Right atrium auricular region (tissue), 2 donors: Measurements from ENCODE around the gene MAGI1. TPM values are rescaled to one million over a fixed set of nuclear protein-coding genes. Genes with fewer than 3 reads are reported as not detected.

Experiments used
- DNase-seq: peaks from one replicate; pipeline ENCODE4 v3.0.0-alpha.2; 2019; ENCODE audit warnings: low spot score
- H3K27ac ChIP-seq, 2 donors: fragments of 200-600 bp; sonication (generic); 1 replicate in 1 of 2; 2 replicates in 1 of 2; pipeline ENCODE4 v1.5.1; 2016 to 2019
- H3K27me3 ChIP-seq, 2 donors: fragments of 200-600 bp; sonication (generic); one replicate each; pipeline versions ENCODE4 v1.5.1 to v1.6.0; 2017 to 2019
- H3K36me3 ChIP-seq: fragments of 200-600 bp; sonication (generic); one replicate; pipeline ENCODE4 v1.5.1; 2016
- H3K4me1 ChIP-seq, 2 donors: fragments of 200-600 bp; sonication (generic); one replicate each; pipeline versions ENCODE4 v1.5.1 to v1.6.0; 2017 to 2019
- H3K4me3 ChIP-seq, 2 donors: fragments of 200-600 bp; sonication (generic); 1 replicate in 1 of 2; 2 replicates in 1 of 2; pipeline ENCODE4 v1.5.1; 2017 to 2019; ENCODE audit warnings: mild to moderate bottlenecking in 1 of 2, moderate library complexity in 1 of 2
- H3K9me3 ChIP-seq, 2 donors: fragments of 200-600 bp; sonication (generic); one replicate each; pipeline ENCODE4 v1.5.1; 2019
- total RNA-seq, 2 donors: library from RNA; depleted of rRNA; stranded (reverse); fragments of >200 nt; gene quantifications; one replicate each; pipeline ENCODE4 v1.1.0, GENCODE V29; 2016
- TF ChIP-seq, protein P1 (sequence below), 2 donors: fragments of 200-600 bp; sonication (generic); IDR thresholded peaks; one replicate each; pipeline ENCODE4 v1.5.1; 2019; ENCODE audit warnings: antibody characterized with exemption in 2 of 2

The MAGI1 gene
- total RNA-seq, 2 donors from 2014 or later: 28.5 to 34.8 TPM

GRCh38 chr3:65653731-65654130 is 385.0 kb downstream of the MAGI1 start:
- Histone ChIP-seq H3K4me3 (no peak overlapping the region), H3K27ac (no peak overlapping the region), H3K9me3 (peaks cover 0 to 9% of the 10 kb centered on the region in 2 donors), H3K27me3 (no peaks in the 10 kb centered on the region), H3K36me3 (no peaks in the 10 kb centered on the region), H3K4me1 (no peaks in the 10 kb centered on the region)
- TF ChIP-seq, protein P1, sequence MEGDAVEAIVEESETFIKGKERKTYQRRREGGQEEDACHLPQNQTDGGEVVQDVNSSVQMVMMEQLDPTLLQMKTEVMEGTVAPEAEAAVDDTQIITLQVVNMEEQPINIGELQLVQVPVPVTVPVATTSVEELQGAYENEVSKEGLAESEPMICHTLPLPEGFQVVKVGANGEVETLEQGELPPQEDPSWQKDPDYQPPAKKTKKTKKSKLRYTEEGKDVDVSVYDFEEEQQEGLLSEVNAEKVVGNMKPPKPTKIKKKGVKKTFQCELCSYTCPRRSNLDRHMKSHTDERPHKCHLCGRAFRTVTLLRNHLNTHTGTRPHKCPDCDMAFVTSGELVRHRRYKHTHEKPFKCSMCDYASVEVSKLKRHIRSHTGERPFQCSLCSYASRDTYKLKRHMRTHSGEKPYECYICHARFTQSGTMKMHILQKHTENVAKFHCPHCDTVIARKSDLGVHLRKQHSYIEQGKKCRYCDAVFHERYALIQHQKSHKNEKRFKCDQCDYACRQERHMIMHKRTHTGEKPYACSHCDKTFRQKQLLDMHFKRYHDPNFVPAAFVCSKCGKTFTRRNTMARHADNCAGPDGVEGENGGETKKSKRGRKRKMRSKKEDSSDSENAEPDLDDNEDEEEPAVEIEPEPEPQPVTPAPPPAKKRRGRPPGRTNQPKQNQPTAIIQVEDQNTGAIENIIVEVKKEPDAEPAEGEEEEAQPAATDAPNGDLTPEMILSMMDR (IDR thresholded peaks at IDR 0.05): no peak
- DNase-seq: no peak

DNA sequence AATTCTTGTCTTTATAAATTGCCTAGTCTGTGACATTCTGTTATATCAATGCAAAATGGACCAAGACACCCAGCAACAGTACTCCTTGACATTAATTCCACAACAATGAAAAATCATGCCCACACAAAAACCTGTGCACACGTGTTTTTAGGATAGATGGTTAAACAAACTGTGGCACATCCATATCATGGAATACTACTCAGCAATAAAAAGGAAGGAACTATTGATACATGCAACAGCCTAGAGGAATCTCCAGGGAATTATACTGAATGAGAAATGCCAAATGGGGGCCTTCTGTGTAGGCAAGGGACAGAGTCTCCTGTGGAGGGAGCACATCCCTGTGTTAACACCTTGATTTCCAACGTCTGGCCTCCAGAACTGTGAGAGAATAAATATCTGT is 388.5 kb downstream of the MAGI1 start:
- Histone ChIP-seq H3K4me3 (no peak overlapping the region), H3K27me3 (no peaks in the 10 kb centered on the region), H3K27ac (no peak overlapping the region), H3K4me1 (no peaks in the 10 kb centered on the region), H3K9me3 (peaks cover 0 to 23% of the 10 kb centered on the region in 2 donors), H3K36me3 (no peaks in the 10 kb centered on the region)
- TF ChIP-seq, protein P1 (IDR thresholded peaks at IDR 0.05): no peak
- DNase-seq: no peak

DNA sequence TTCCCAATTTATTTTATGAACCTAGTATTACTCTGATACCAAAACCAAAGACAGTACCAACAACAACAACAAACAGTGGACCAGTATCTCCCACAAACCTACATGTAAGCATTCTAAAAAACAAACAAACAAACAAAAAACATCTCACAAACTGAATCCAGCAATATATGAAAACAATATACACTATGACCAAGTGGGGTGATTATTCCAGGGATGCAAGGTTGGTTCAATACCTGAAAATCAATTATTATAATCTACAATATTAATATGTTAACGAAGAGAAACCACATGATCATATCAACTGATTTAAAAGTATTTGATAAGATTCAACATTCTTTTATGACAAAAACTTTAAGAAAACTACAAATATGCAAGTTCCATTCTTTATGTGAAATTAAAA is 391.3 kb downstream of the MAGI1 start:
- no peaks in the 10 kb centered on the region for H3K27me3 ChIP-seq
- no peak overlapping the region for H3K4me3 ChIP-seq
- H3K4me1 ChIP-seq: peaks cover 0 to 16% of the 10 kb centered on the region in 2 donors
- H3K9me3 ChIP-seq: peaks cover 0 to 23% of the 10 kb centered on the region in 2 donors
- H3K36me3 ChIP-seq: no peaks in the 10 kb centered on the region
- TF ChIP-seq, protein P1 (IDR thresholded peaks at IDR 0.05): no peak
- H3K27ac ChIP-seq: no peak overlapping the region
- no peak for DNase-seq

GRCh38 chr3:65642883-65643282 is 395.8 kb downstream of the MAGI1 start:
- TF ChIP-seq, protein P1 (IDR thresholded peaks at IDR 0.05): no peak
- peaks cover 0 to 12% of the 10 kb centered on the region in 2 donors for H3K9me3 ChIP-seq
- H3K4me3 ChIP-seq: no peak overlapping the region
- peaks cover 0 to 28% of the 10 kb centered on the region in 2 donors for H3K4me1 ChIP-seq
- H3K36me3 ChIP-seq: no peaks in the 10 kb centered on the region
- no peaks in the 10 kb centered on the region for H3K27me3 ChIP-seq
- DNase-seq: no peak
- H3K27ac ChIP-seq: peak overlapping the region in 1 of 2 donors; percentile 64

DNA sequence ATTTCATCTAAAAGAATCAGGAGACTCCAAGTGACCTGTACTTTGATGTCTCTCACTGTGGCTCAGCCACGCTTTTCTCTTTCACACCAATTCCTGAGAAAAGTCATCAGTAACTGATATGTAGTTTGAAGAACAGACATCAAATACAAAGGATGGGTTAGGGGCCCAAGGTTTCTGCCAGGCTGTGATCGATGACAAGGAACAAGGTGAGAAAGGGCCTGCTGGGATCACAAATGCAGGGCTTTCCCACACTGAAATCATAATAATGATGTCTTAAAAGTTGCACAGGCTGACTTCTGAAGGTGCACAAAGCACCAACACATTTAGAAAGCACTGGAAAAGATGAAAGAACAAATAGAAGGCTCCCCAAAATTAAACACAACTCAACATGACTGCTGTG is 396.9 kb downstream of the MAGI1 start:
- no peaks in the 10 kb centered on the region for H3K27me3 ChIP-seq
- peaks cover 0 to under 1% of the 10 kb centered on the region in 2 donors for H3K9me3 ChIP-seq
- no peak for DNase-seq
- H3K27ac ChIP-seq: peak overlapping the region in 1 of 2 donors; percentile 64
- TF ChIP-seq, protein P1 (IDR thresholded peaks at IDR 0.05): no peak
- no peak overlapping the region for H3K4me3 ChIP-seq
- peaks cover 0 to 28% of the 10 kb centered on the region in 2 donors for H3K4me1 ChIP-seq
- H3K36me3 ChIP-seq: no peaks in the 10 kb centered on the region

GRCh38 chr3:65641045-65641444 is 397.7 kb downstream of the MAGI1 start:
- H3K27me3 ChIP-seq: no peaks in the 10 kb centered on the region
- TF ChIP-seq, protein P1 (IDR thresholded peaks at IDR 0.05): no peak
- DNase-seq: no peak
- no peaks in the 10 kb centered on the region for H3K36me3 ChIP-seq
- H3K4me1 ChIP-seq: peaks cover 0 to 28% of the 10 kb centered on the region in 2 donors
- no peaks in the 10 kb centered on the region for H3K9me3 ChIP-seq
- no peak overlapping the region for H3K4me3 ChIP-seq
- peak overlapping the region in 1 of 2 donors; percentile 64 for H3K27ac ChIP-seq
